Fibroblast of mammary gland (primary cell): ENCODE data around the gene CALR3.
A peak's percentile ranks its signal among the peaks of the same experiment; 100 is the strongest.

ENCODE experiments used
- DNase-seq: peaks from one replicate; pipeline ENCODE4 v3.0.0-alpha.2; 2010; ENCODE audit warnings: low read depth
- H3K4me3 ChIP-seq: 2 replicates; pipeline ENCODE4 v1.5.1; 2011; ENCODE audit warnings: low read depth, mild to moderate bottlenecking, low read length, moderate library complexity; ENCODE audit not compliant: control insufficient read depth
- CTCF ChIP-seq: conservative IDR thresholded peaks from 2 replicates; pipeline ENCODE4 v1.5.1; 2011; ENCODE audit warnings: low read depth, low read length, inconsistent platforms; ENCODE audit not compliant: control insufficient read depth, insufficient read depth

The CALR3 gene

GRCh38 chr19:16540948-16541347 lies 45.0 kb upstream of the CALR3 start:
- TF ChIP-seq CTCF = no peak
- no peak for DNase-seq
- H3K4me3 ChIP-seq = peak overlapping the region; percentile 93

- H3K4me3 ChIP-seq = no peak overlapping the region
- TF ChIP-seq CTCF = no peak
- DNase-seq = no peak
Measured at GRCh38 chr19:16537111-16537510, 41.1 kb upstream of the CALR3 start.

GRCh38 chr19:16536130-16536529 lies 40.2 kb upstream of the CALR3 start:
- no peak for DNase-seq
- H3K4me3 ChIP-seq = no peak overlapping the region
- no peak for TF ChIP-seq CTCF

- no peak for TF ChIP-seq CTCF
- no peak for DNase-seq
- no peak overlapping the region for H3K4me3 ChIP-seq
Measured at GRCh38 chr19:16535381-16535780, 39.4 kb upstream of the CALR3 start.

- TF ChIP-seq CTCF = no peak
- DNase-seq = no peak
- no peak overlapping the region for H3K4me3 ChIP-seq
Measured at GRCh38 chr19:16532440-16533234, 36.7 kb upstream of the CALR3 start.

- H3K4me3 ChIP-seq = no peak overlapping the region
- no peak for TF ChIP-seq CTCF
- no peak for DNase-seq
Measured at GRCh38 chr19:16531380-16531669, 35.4 kb upstream of the CALR3 start.
